ENCODE results near the gene PLOD3. TPM values are rescaled to one million over a fixed set of nuclear protein-coding genes. Genes with fewer than 3 reads are reported as not detected.

Gene PLOD3
- total and polyA plus RNA-seq, 2 of the 8 experiments (the other 6 are each of a cell fraction or from before 2014, with no cell fraction given) = 28.4 to 47.2 TPM

DNA sequence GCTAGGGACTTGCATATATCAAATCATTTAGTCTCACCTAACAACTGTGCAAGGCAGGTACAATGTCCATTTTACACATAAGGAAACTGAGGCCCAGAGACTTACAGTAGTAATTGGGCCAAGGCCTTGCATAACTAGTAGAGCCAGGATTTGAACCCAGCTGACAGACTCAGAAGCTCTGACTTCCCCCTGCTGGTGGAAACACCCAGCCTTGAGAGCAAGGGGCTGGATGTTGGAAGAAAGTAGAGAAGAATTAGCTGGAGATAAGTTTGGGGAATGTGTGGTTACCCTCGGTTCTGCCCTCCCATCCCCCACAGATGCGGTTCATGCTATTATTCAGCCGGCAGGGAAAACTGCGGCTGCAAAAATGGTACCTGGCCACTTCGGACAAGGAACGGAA is 61.1 kb downstream of the PLOD3 start (continued):
- TF ChIP-seq CEBPB (IDR thresholded peaks at IDR 0.05; ENCODE audit: low read depth, low read length) (no peak), CREB1 (IDR thresholded peaks at IDR 0.05) (no peak), BRCA1 (IDR thresholded peaks at IDR 0.05; ENCODE audit: low read depth, low read length) (no peak), CBX5 (IDR thresholded peaks at IDR 0.05; ENCODE audit: low read depth, low read length) (no peak)
- TF ChIP-seq, protein P1, sequence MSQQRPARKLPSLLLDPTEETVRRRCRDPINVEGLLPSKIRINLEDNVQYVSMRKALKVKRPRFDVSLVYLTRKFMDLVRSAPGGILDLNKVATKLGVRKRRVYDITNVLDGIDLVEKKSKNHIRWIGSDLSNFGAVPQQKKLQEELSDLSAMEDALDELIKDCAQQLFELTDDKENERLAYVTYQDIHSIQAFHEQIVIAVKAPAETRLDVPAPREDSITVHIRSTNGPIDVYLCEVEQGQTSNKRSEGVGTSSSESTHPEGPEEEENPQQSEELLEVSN (IDR thresholded peaks at IDR 0.05) = no peak

Small RNAs within 50 kb of the gene (microRNA-seq; reads per million reads assigned to microRNA genes)
- gene MIR4653 (ENCODE audit: borderline microRNAs expressed in 2 of 2, borderline number of aligned reads in 2 of 2, borderline replicate concordance in 1 of 2) = 0 reads per million in 2 experiments

Small RNAs within 50 kb of the gene (small RNA-seq; reads per million reads assigned to genes)
- gene MIR4653 (ENCODE audit: insufficient read depth) = not detected

Other genes with a start within 250 kb of the PLOD3 start
- 7.0 and 7.7 TPM in 2 replicates for gene MUC12, start 248.0 kb downstream of the PLOD3 start, total RNA-seq (2021; fragmentation: NEBNext Ultra II Directional; extraction: Animal tissue kit (Norgen Biotek cat#: 25700))
- gene MUC12, start 248.0 kb downstream of the PLOD3 start, polyA plus RNA-seq (2011; rRNA removed) = 13.5 and 16.2 TPM in 2 replicates
- gene MUC17, start 197.5 kb downstream of the PLOD3 start, total RNA-seq (2021; fragmentation: NEBNext Ultra II Directional; extraction: Animal tissue kit (Norgen Biotek cat#: 25700)) = not detected in 2 replicates
- gene MUC17, start 197.5 kb downstream of the PLOD3 start, polyA plus RNA-seq (2011; rRNA removed) = 0.02 TPM in 2 replicates
- gene TRIM56, start 132.1 kb downstream of the PLOD3 start, total RNA-seq (2021; fragmentation: NEBNext Ultra II Directional; extraction: Animal tissue kit (Norgen Biotek cat#: 25700)) = 17.5 and 18.8 TPM in 2 replicates
- 2.0 and 3.4 TPM in 2 replicates for gene TRIM56, start 132.1 kb downstream of the PLOD3 start, polyA plus RNA-seq (2011; rRNA removed)
- 5.6 and 6.8 TPM in 2 replicates for gene SERPINE1, start 90.5 kb downstream of the PLOD3 start, total RNA-seq (2021; fragmentation: NEBNext Ultra II Directional; extraction: Animal tissue kit (Norgen Biotek cat#: 25700))
- gene SERPINE1, start 90.5 kb downstream of the PLOD3 start, polyA plus RNA-seq (2011; rRNA removed) = 3.7 and 3.8 TPM in 2 replicates
- 56.0 and 56.1 TPM in 2 replicates for gene AP1S1, start 63.1 kb downstream of the PLOD3 start, total RNA-seq (2021; fragmentation: NEBNext Ultra II Directional; extraction: Animal tissue kit (Norgen Biotek cat#: 25700))
- gene AP1S1, start 63.1 kb downstream of the PLOD3 start, polyA plus RNA-seq (2011; rRNA removed) = 59.3 and 72.3 TPM in 2 replicates
- gene VGF, start 52.0 kb downstream of the PLOD3 start, total RNA-seq (2021; fragmentation: NEBNext Ultra II Directional; extraction: Animal tissue kit (Norgen Biotek cat#: 25700)) = 7.0 and 7.4 TPM in 2 replicates
- 1.6 and 3.0 TPM in 2 replicates for gene VGF, start 52.0 kb downstream of the PLOD3 start, polyA plus RNA-seq (2011; rRNA removed)
- 0.84 and 1.0 TPM in 2 replicates for gene NAT16, start 37.3 kb downstream of the PLOD3 start, total RNA-seq (2021; fragmentation: NEBNext Ultra II Directional; extraction: Animal tissue kit (Norgen Biotek cat#: 25700))
- gene NAT16, start 37.3 kb downstream of the PLOD3 start, polyA plus RNA-seq (2011; rRNA removed) = 0.26 and 0.47 TPM in 2 replicates
- gene MOGAT3, start 16.5 kb downstream of the PLOD3 start, total RNA-seq (2021; fragmentation: NEBNext Ultra II Directional; extraction: Animal tissue kit (Norgen Biotek cat#: 25700)) = 0.82 TPM in 1 of 2 replicates, not detected in the other
- gene MOGAT3, start 16.5 kb downstream of the PLOD3 start, polyA plus RNA-seq (2011; rRNA removed) = 0.21 and 0.58 TPM in 2 replicates
- gene ZNHIT1, start 584 bp upstream of the PLOD3 start, total RNA-seq (2021; fragmentation: NEBNext Ultra II Directional; extraction: Animal tissue kit (Norgen Biotek cat#: 25700)) = 59.9 and 61.7 TPM in 2 replicates
- 38.2 and 48.9 TPM in 2 replicates for gene ZNHIT1, start 584 bp upstream of the PLOD3 start, polyA plus RNA-seq (2011; rRNA removed)
- 5.5 and 5.9 TPM in 2 replicates for gene CLDN15, start 20.2 kb upstream of the PLOD3 start, total RNA-seq (2021; fragmentation: NEBNext Ultra II Directional; extraction: Animal tissue kit (Norgen Biotek cat#: 25700))
- 7.6 and 11.1 TPM in 2 replicates for gene CLDN15, start 20.2 kb upstream of the PLOD3 start, polyA plus RNA-seq (2011; rRNA removed)
- gene FIS1, start 27.5 kb upstream of the PLOD3 start, total RNA-seq (2021; fragmentation: NEBNext Ultra II Directional; extraction: Animal tissue kit (Norgen Biotek cat#: 25700)) = 122 and 128 TPM in 2 replicates
- gene FIS1, start 27.5 kb upstream of the PLOD3 start, polyA plus RNA-seq (2011; rRNA removed) = 195 and 246 TPM in 2 replicates
- 17.7 and 17.8 TPM in 2 replicates for gene IFT22, start 104.2 kb upstream of the PLOD3 start, total RNA-seq (2021; fragmentation: NEBNext Ultra II Directional; extraction: Animal tissue kit (Norgen Biotek cat#: 25700))
- gene IFT22, start 104.2 kb upstream of the PLOD3 start, polyA plus RNA-seq (2011; rRNA removed) = 12.5 and 18.9 TPM in 2 replicates
- gene COL26A1, start 145.3 kb upstream of the PLOD3 start, total RNA-seq (2021; fragmentation: NEBNext Ultra II Directional; extraction: Animal tissue kit (Norgen Biotek cat#: 25700)) = 68.8 and 71.4 TPM in 2 replicates
- 51.1 and 68.1 TPM in 2 replicates for gene COL26A1, start 145.3 kb upstream of the PLOD3 start, polyA plus RNA-seq (2011; rRNA removed)